ENCODE results near the gene C1orf105. TPM values are rescaled to one million over a fixed set of nuclear protein-coding genes. Genes with fewer than 3 reads are reported as not detected.
A peak's percentile ranks its signal among the peaks of the same experiment; 100 is the strongest.
"Not testable (repeated sequence)": the region's sequence is repeated elsewhere in the genome, so short reads cannot be mapped to it uniquely, and the experiment has no call there.

Gene C1orf105
- total and polyA plus RNA-seq, 2 experiments from 2014 or later = 0.23 to 2.2 TPM

- Histone ChIP-seq H3K79me2 (no peaks in the 10 kb centered on the region), H3K9me3 (ENCODE audit: low read depth) (no peaks in the 10 kb centered on the region), H3K27me3 (no peaks in the 10 kb centered on the region), H3K4me3 (no peak overlapping the region), H3K36me3 (replicated peaks; ENCODE audit: insufficient read depth, low read depth) (no peaks in the 10 kb centered on the region), H3K4me2 (no peak overlapping the region), H4K20me1 (ENCODE audit: insufficient read depth, poor library complexity, severe bottlenecking) (no peaks in the 10 kb centered on the region), H3K27ac (peak overlapping the region; percentile 32), H3K9me2 (replicated peaks; ENCODE audit: insufficient read depth) (no peaks in the 10 kb centered on the region), H3K4me1 (ENCODE audit: insufficient read depth) (peaks cover 26% of the 10 kb centered on the region), H2AFZ (no peak overlapping the region)
- WGBS (ENCODE audit: low lambda C conversion rate, missing lambda C conversion rate) = 82% methylated on average over 2 of the region's 2 CpGs
- TF ChIP-seq CTCF (IDR thresholded peaks at IDR 0.05; ENCODE audit: poor library complexity) (no peak), EZH2phosphoT487 (IDR thresholded peaks at IDR 0.05; ENCODE audit: low read depth, severe bottlenecking, unreplicated experiment) (no peak), EZH2 (IDR thresholded peaks at IDR 0.05; ENCODE audit: borderline replicate concordance) (no peak)
- DNase-seq (ENCODE audit: low spot score) = no peak
These were observed 73.7 kb downstream of the C1orf105 start for GRCh38 chr1:172494166-172494565.

- Histone ChIP-seq H3K27ac (peak overlapping the region; percentile 92), H3K4me1 (ENCODE audit: insufficient read depth) (peaks cover 40% of the 10 kb centered on the region)
- H4K20me1 ChIP-seq (ENCODE audit: insufficient read depth, poor library complexity, severe bottlenecking); H3K9me3 ChIP-seq (ENCODE audit: low read depth); H3K4me3 ChIP-seq; DNase-seq (ENCODE audit: low spot score); H3K4me2 ChIP-seq; H3K9me2 ChIP-seq (replicated peaks; ENCODE audit: insufficient read depth); H2AFZ ChIP-seq; H3K79me2 ChIP-seq; H3K27me3 ChIP-seq; H3K36me3 ChIP-seq (replicated peaks; ENCODE audit: insufficient read depth, low read depth): not testable (repeated sequence)
- WGBS (ENCODE audit: low lambda C conversion rate, missing lambda C conversion rate) = 39% methylated on average over 5 of the region's 5 CpGs
These were observed 75.6 kb downstream of the C1orf105 start for GRCh38 chr1:172496127-172496526.

DNA sequence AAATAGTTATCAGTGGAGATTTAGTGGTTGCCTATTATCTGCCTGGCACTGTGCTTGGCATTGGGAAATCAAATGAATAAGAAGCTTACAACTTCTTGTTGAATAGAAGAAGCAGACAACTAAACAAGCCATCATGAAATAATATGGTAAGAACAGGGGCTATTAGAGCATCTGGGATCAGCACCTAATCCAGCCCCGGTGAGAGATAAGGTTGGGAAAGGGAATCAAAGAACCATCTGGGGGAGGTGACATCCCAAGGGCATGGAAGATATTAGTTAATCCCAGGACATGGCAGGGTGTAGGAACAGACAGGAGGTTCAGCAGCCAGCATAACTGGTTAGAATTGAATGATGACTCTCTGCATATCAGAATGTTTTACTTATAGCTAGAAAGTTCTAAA, 76.2 kb downstream of the C1orf105 start:
- WGBS (ENCODE audit: low lambda C conversion rate, missing lambda C conversion rate) = 5% methylated on average over 1 of the region's 1 CpG

GRCh38 chr1:172497230-172497629, 76.7 kb downstream of the C1orf105 start:
- peak; percentile 49 for DNase-seq (ENCODE audit: low spot score)
- peaks cover 41% of the 10 kb centered on the region for H3K4me1 ChIP-seq (ENCODE audit: insufficient read depth)
- H3K79me2 ChIP-seq = no peaks in the 10 kb centered on the region
- peak overlapping the region; percentile 53 for H3K4me2 ChIP-seq
- no peak overlapping the region for H3K4me3 ChIP-seq
- no peaks in the 10 kb centered on the region for H3K9me2 ChIP-seq (replicated peaks; ENCODE audit: insufficient read depth)
- no peaks in the 10 kb centered on the region for H3K9me3 ChIP-seq (ENCODE audit: low read depth)
- peak overlapping the region; percentile 92 for H3K27ac ChIP-seq
- WGBS (ENCODE audit: low lambda C conversion rate, missing lambda C conversion rate) = 18% methylated on average over 5 of the region's 5 CpGs
- no peaks in the 10 kb centered on the region for H3K36me3 ChIP-seq (replicated peaks; ENCODE audit: insufficient read depth, low read depth)
- H2AFZ ChIP-seq = peak overlapping the region; percentile 39
- no peak for TF ChIP-seq EZH2 (IDR thresholded peaks at IDR 0.05; ENCODE audit: borderline replicate concordance)
- no peak for TF ChIP-seq EZH2phosphoT487 (IDR thresholded peaks at IDR 0.05; ENCODE audit: low read depth, severe bottlenecking, unreplicated experiment)
- no peak for TF ChIP-seq CTCF (IDR thresholded peaks at IDR 0.05; ENCODE audit: poor library complexity)
- no peaks in the 10 kb centered on the region for H4K20me1 ChIP-seq (ENCODE audit: insufficient read depth, poor library complexity, severe bottlenecking)
- H3K27me3 ChIP-seq = no peaks in the 10 kb centered on the region

More for the DNA sequence above, 76.2 kb downstream of the C1orf105 start:
- Histone ChIP-seq H3K27me3 (no peaks in the 10 kb centered on the region), H3K9me2 (replicated peaks; ENCODE audit: insufficient read depth) (no peaks in the 10 kb centered on the region), H3K36me3 (replicated peaks; ENCODE audit: insufficient read depth, low read depth) (no peaks in the 10 kb centered on the region), H3K4me3 (no peak overlapping the region), H4K20me1 (ENCODE audit: insufficient read depth, poor library complexity, severe bottlenecking) (no peaks in the 10 kb centered on the region), H3K4me1 (ENCODE audit: insufficient read depth) (peaks cover 41% of the 10 kb centered on the region), H3K9me3 (ENCODE audit: low read depth) (no peaks in the 10 kb centered on the region), H3K27ac (peak overlapping the region; percentile 92), H3K4me2 (peak overlapping the region; percentile 53), H2AFZ (peak overlapping the region; percentile 39), H3K79me2 (no peaks in the 10 kb centered on the region)
- no peak for TF ChIP-seq EZH2phosphoT487 (IDR thresholded peaks at IDR 0.05; ENCODE audit: low read depth, severe bottlenecking, unreplicated experiment)
- no peak for TF ChIP-seq EZH2 (IDR thresholded peaks at IDR 0.05; ENCODE audit: borderline replicate concordance)
- TF ChIP-seq CTCF (IDR thresholded peaks at IDR 0.05; ENCODE audit: poor library complexity) = no peak
- no peak for DNase-seq (ENCODE audit: low spot score)
